Panc1 (cell line): ENCODE measurements around the gene BTBD9. TPM values are rescaled to one million over a fixed set of nuclear protein-coding genes. Genes with fewer than 3 reads are reported as not detected.
A peak's percentile ranks its signal among the peaks of the same experiment; 100 is the strongest.

Source experiments
- ATAC-seq: fragments of 200-7000 bp; cut with Tn5 transposase; 2 replicates; pipeline ENCODE4 v1.9.1; 2020; ENCODE audit warnings: mild to moderate bottlenecking, moderate library complexity
- BruUV-seq: library from RNA; stranded (reverse); fragments of 400-500 nt; replicated peaks from 2 replicates; lab custom pipeline; 2021; lab: Mats Ljungman, UMichigan
- CTCF ChIA-PET: fragments of 300-600 bp; sonication (Branson Sonifier 250); formaldehyde crosslinking; loops from one replicate; lab custom pipeline; 2022; ENCODE audit warnings: antibody characterized with exemption; lab: Charles Lee
- POLR2A ChIA-PET: fragments of 300-600 bp; sonication (Branson Sonifier 250); formaldehyde crosslinking; loops from one replicate; lab custom pipeline; 2022; ENCODE audit warnings: antibody characterized with exemption; lab: Charles Lee
- DNase-seq: peaks from one replicate; pipeline ENCODE4 v3.0.0-alpha.2; 2010; ENCODE audit warnings: low read depth, low spot score
- H3K27ac ChIP-seq: 2 replicates; pipeline ENCODE4 v1.5.1; 2011; ENCODE audit warnings: mild to moderate bottlenecking, low read length, inconsistent platforms
- H3K27me3 ChIP-seq: fragments of 200-500 bp; sonication (Bioruptor generic); 2 replicates; pipeline ENCODE4 v1.6.0; 2014; ENCODE audit warnings: low read length, inconsistent platforms; ENCODE audit not compliant: control insufficient read depth, insufficient read depth
- H3K36me3 ChIP-seq: fragments of 200-500 bp; sonication (Bioruptor generic); 2 replicates; pipeline ENCODE4 v1.5.1; 2014; ENCODE audit warnings: inconsistent platforms, mild to moderate bottlenecking, low read length, moderate library complexity; ENCODE audit not compliant: control insufficient read depth, insufficient read depth
- H3K4me1 ChIP-seq: 2 replicates; pipeline ENCODE4 v1.5.1; 2011; ENCODE audit warnings: inconsistent platforms, mild to moderate bottlenecking, low read length, moderate library complexity; ENCODE audit not compliant: control insufficient read depth, insufficient read depth
- H3K4me3 ChIP-seq, 2 experiments: 2 replicates each; pipeline ENCODE4 v1.5.1; 2011 to 2012; ENCODE audit warnings: low read depth in 2 of 2, low read length in 2 of 2, mild to moderate bottlenecking in 2 of 2, inconsistent platforms in 1 of 2, moderate library complexity in 1 of 2
- H3K9me3 ChIP-seq: fragments of 200-500 bp; sonication (Bioruptor generic); 2 replicates; pipeline ENCODE4 v1.5.1; 2014; ENCODE audit warnings: low read depth, mild to moderate bottlenecking, inconsistent platforms, low read length, moderate library complexity; ENCODE audit not compliant: control insufficient read depth, insufficient read depth
- POLR2AphosphoS5 ChIP-seq: IDR thresholded peaks from 2 replicates; pipeline ENCODE4 v1.6.1; 2012; ENCODE audit warnings: mild to moderate bottlenecking, low read depth, low read length, moderate library complexity
- SIN3A ChIP-seq: IDR thresholded peaks from 2 replicates; pipeline ENCODE4 v1.6.1; 2012; ENCODE audit warnings: low read depth, mild to moderate bottlenecking, low read length, moderate library complexity, borderline replicate concordance; ENCODE audit not compliant: insufficient read depth
- TCF7L2 ChIP-seq: IDR thresholded peaks from 2 replicates; pipeline ENCODE4 v1.6.1; 2011; ENCODE audit warnings: mild to moderate bottlenecking, low read depth, low read length, inconsistent platforms
- in situ Hi-C: cut with HindIII; loops from 2 replicates; pipeline ENCODE4 v1.10.0; 2016; ENCODE audit warnings: low sequenced_read_pairs, low pct_unique_long_range_greater_than_20kb
- intact Hi-C: fragments of 100-400 bp; cut with micrococcal nuclease; formaldehyde crosslinking; loops from one replicate; pipeline ENCODE4 v1.10.0; 2022; ENCODE audit not compliant: unreplicated experiment
- total RNA-seq: library from RNA; stranded (reverse); gene quantifications from one replicate; pipeline ENCODE4 v1.2.1, GENCODE V29; 2021; ENCODE audit not compliant: unreplicated experiment
- TF ChIP-seq, protein P1 (sequence below), 2 experiments: IDR thresholded peaks; 2 replicates each; pipeline ENCODE4 v1.6.1; 2011 to 2012; ENCODE audit warnings: low read depth in 2 of 2, control low read depth in 1 of 2, low read length in 1 of 2, mild to moderate bottlenecking in 1 of 2, moderate library complexity in 1 of 2; ENCODE audit not compliant: insufficient read depth in 1 of 2
- TF ChIP-seq, protein P2 (sequence below): fragments of 450-650 bp; IDR thresholded peaks from 2 replicates; pipeline ENCODE4 v1.5.1; 2017; ENCODE audit warnings: mild to moderate bottlenecking

BTBD9 gene
- total RNA-seq, 1 experiment from 2014 or later, result 12.8 TPM

DNA sequence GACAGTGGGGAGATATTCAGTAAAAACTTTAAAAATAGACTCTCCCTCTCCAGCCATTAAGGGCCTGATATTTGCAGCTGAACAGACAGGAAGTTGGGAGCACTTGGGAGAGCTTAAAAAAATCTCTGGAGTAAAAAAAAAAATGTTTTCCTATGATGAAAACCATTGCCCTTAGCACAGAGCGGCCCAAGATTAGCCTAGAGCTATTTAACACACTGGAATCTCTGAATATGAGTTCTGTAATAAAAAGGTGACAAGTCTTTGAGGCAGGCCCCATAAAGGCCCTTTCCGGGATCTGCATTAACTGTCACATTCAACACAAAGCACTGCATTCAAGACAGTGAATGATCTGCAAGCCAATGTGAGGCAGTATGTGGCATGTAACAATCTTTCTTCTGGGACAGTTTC, 426.5 kb downstream of the BTBD9 start:
- BruUV-seq, result no TSS peak
- Histone ChIP-seq H3K27me3 (no peaks in the 10 kb centered on the region), H3K27ac (0 out of 2 replicates have a peak overlapping the region, but pooled peaks have one; percentile 9), H3K36me3 (no peaks in the 10 kb centered on the region), H3K4me1 (peaks cover 12% of the 10 kb centered on the region; the same call in 1 of the 2 replicates), H3K9me3 (no peaks in the 10 kb centered on the region), H3K4me3 (no peak overlapping the region)
- TF ChIP-seq TCF7L2 (no peak), POLR2AphosphoS5 (no peak)
- TF ChIP-seq, protein P1, sequence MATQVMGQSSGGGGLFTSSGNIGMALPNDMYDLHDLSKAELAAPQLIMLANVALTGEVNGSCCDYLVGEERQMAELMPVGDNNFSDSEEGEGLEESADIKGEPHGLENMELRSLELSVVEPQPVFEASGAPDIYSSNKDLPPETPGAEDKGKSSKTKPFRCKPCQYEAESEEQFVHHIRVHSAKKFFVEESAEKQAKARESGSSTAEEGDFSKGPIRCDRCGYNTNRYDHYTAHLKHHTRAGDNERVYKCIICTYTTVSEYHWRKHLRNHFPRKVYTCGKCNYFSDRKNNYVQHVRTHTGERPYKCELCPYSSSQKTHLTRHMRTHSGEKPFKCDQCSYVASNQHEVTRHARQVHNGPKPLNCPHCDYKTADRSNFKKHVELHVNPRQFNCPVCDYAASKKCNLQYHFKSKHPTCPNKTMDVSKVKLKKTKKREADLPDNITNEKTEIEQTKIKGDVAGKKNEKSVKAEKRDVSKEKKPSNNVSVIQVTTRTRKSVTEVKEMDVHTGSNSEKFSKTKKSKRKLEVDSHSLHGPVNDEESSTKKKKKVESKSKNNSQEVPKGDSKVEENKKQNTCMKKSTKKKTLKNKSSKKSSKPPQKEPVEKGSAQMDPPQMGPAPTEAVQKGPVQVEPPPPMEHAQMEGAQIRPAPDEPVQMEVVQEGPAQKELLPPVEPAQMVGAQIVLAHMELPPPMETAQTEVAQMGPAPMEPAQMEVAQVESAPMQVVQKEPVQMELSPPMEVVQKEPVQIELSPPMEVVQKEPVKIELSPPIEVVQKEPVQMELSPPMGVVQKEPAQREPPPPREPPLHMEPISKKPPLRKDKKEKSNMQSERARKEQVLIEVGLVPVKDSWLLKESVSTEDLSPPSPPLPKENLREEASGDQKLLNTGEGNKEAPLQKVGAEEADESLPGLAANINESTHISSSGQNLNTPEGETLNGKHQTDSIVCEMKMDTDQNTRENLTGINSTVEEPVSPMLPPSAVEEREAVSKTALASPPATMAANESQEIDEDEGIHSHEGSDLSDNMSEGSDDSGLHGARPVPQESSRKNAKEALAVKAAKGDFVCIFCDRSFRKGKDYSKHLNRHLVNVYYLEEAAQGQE (IDR thresholded peaks at IDR 0.05; ENCODE audit: insufficient read depth in 1 of 2, low read depth in 2 of 2, low read length in 1 of 2), result no peak
- ATAC-seq (peak; percentile 49; the same call in 1 of the 2 replicates), DNase-seq (no peak)
- ChIA-PET POLR2A (interaction anchor here (0.9 kb wide), 1 partner anchor 30 kb away, joined by 3 read pairs; no protein-coding TSS in a partner anchor), CTCF (no interaction called here)
- in situ Hi-C loops (no loop called here), intact Hi-C loops (no loop called here)

DNA sequence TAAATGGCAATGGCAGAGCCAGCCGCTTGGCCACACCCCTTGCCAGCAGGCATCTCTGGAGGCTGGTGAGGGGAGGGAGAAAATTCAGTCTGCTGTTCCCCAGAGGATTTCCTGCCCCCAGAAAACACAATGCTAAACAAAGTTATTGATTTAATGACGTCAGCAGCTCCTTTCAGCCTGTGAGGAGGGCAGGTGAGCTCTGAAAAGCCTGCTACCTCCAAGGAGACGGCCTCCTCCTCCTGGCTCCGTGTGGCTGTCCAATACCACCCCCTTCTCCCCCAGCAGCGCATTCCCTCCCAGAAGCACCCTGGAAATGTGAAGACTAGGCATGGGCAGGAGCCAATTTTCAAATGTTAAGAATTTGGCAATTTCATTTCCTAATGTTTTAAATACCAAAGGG, 427.1 kb downstream of the BTBD9 start:
- TF ChIP-seq TCF7L2, result no peak
- TF ChIP-seq, protein P1 (IDR thresholded peaks at IDR 0.05; ENCODE audit: insufficient read depth in 1 of 2, low read depth in 2 of 2, low read length in 1 of 2), result no peak
- no peak for TF ChIP-seq POLR2AphosphoS5
- TF ChIP-seq SIN3A, result no peak
- TF ChIP-seq, protein P2, sequence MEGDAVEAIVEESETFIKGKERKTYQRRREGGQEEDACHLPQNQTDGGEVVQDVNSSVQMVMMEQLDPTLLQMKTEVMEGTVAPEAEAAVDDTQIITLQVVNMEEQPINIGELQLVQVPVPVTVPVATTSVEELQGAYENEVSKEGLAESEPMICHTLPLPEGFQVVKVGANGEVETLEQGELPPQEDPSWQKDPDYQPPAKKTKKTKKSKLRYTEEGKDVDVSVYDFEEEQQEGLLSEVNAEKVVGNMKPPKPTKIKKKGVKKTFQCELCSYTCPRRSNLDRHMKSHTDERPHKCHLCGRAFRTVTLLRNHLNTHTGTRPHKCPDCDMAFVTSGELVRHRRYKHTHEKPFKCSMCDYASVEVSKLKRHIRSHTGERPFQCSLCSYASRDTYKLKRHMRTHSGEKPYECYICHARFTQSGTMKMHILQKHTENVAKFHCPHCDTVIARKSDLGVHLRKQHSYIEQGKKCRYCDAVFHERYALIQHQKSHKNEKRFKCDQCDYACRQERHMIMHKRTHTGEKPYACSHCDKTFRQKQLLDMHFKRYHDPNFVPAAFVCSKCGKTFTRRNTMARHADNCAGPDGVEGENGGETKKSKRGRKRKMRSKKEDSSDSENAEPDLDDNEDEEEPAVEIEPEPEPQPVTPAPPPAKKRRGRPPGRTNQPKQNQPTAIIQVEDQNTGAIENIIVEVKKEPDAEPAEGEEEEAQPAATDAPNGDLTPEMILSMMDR, result no peak
- Histone ChIP-seq H3K27ac (peak overlapping the region; percentile 39; the same call in 1 of the 2 replicates), H3K36me3 (no peaks in the 10 kb centered on the region), H3K4me1 (peaks cover 18% of the 10 kb centered on the region), H3K9me3 (no peaks in the 10 kb centered on the region), H3K4me3 (no peak overlapping the region), H3K27me3 (no peaks in the 10 kb centered on the region)
- ChIA-PET CTCF (interaction anchor here (0.6 kb wide), 1 partner anchor 30 kb away, joined by 3 read pairs; no protein-coding TSS in a partner anchor), POLR2A (interaction anchor here (0.9 kb wide), 1 partner anchor 31 kb away, joined by 3 read pairs; no protein-coding TSS in a partner anchor)
- DNase-seq (no peak), ATAC-seq (no peak)
- in situ Hi-C loops, result no loop called here
- intact Hi-C loops, result no loop called here
- no TSS peak for BruUV-seq
